ENCODE data around the gene STK17A. TPM values are rescaled to one million over a fixed set of nuclear protein-coding genes. Genes with fewer than 3 reads are reported as not detected.

Gene STK17A
- total RNA-seq, 1 experiment from 2014 or later, result 9.8 TPM

DNA sequence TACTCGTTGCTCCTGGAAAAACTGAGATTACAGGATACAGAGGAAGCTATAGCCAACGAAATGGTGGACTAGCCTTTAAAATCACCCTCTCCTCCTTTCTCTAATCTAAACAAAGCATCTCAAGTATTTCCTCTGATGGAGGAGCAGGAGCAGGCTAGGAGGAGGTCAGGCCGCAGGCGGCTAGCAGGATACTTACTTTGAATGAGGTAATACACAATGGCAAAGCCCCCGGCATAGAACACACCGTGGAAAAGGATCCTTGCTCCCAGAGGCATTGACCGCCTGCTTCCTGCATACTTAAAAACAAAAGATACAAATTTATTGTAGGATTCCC lies 64.4 kb downstream of the STK17A start:
- H3K4me1 ChIP-seq (ENCODE audit: insufficient read depth, low read length), result peaks cover 17% of the 10 kb centered on the region; the same call in 1 of the 2 replicates
- Mint-ChIP-seq H3K4me3 (peak overlapping the region in 1 of 2 experiments; percentile 1; a peak in 1 of 5 replicates), H3K27me3 (ENCODE audit: low read depth) (no peaks in the 10 kb centered on the region), H3K4me1 (peaks cover 40 to 49% of the 10 kb centered on the region in 2 experiments), H3K27ac (peak overlapping the region; percentile 73 to 98 (median 97); a peak in 6 of 7 replicates), H3K36me3 (ENCODE audit: insufficient read depth in 1 of 3, low read depth in 3 of 3) (peaks cover 28 to 56% (median 56%) of the 10 kb centered on the region in 3 experiments; a peak in 6 of 7 replicates), H3K9me3 (no peaks in the 10 kb centered on the region)
- H3K56ac ChIP-seq (ENCODE audit: insufficient read length, low read depth, low read length), result no peak overlapping the region
- H2BK15ac ChIP-seq (ENCODE audit: low read depth, low read length), result no peak overlapping the region
- H3K4ac ChIP-seq (ENCODE audit: low read depth, low read length), result no peak overlapping the region
- no peak overlapping the region for H3K23ac ChIP-seq (ENCODE audit: insufficient read length, low read depth, low read length)
- no peak overlapping the region for H4K91ac ChIP-seq (ENCODE audit: insufficient read length, low read depth, low read length)
- no peaks in the 10 kb centered on the region for H3K23me2 ChIP-seq (ENCODE audit: insufficient read length, low read depth, low read length, poor library complexity, severe bottlenecking)
- no peak overlapping the region for H2AK5ac ChIP-seq (ENCODE audit: insufficient read length, low read length)
- H4K20me1 ChIP-seq (ENCODE audit: control insufficient read depth, insufficient read depth, insufficient read length), result no peaks in the 10 kb centered on the region
- H2BK12ac ChIP-seq (ENCODE audit: insufficient read length, low read depth, low read length), result no peak overlapping the region
- peak overlapping the region; percentile 89 for H3K27ac ChIP-seq (ENCODE audit: insufficient read length, low read depth, low read length)
- H2BK120ac ChIP-seq (ENCODE audit: low read depth, low read length, poor library complexity, severe bottlenecking), result no peak overlapping the region
- H3K4me2 ChIP-seq (ENCODE audit: insufficient read depth, insufficient read length, low read length), result no peak overlapping the region
- peak overlapping the region; percentile 6 for H3K18ac ChIP-seq (ENCODE audit: insufficient read length, low read depth, low read length)
- H3K79me1 ChIP-seq (ENCODE audit: insufficient read depth, low read depth, low read length, poor library complexity, severe bottlenecking), result no peaks in the 10 kb centered on the region
- no peak overlapping the region for H4K5ac ChIP-seq (ENCODE audit: insufficient read length, low read depth, low read length)
- H4K8ac ChIP-seq (replicated peaks; ENCODE audit: insufficient read length, low read depth, low read length), result no peak overlapping the region
- no peaks in the 10 kb centered on the region for H3K9me3 ChIP-seq (ENCODE audit: control insufficient read depth, low read depth, low read length)
- no peaks in the 10 kb centered on the region for H3K27me3 ChIP-seq (ENCODE audit: insufficient read depth, low read length)
- no peak overlapping the region for H2BK20ac ChIP-seq (ENCODE audit: low read depth, low read length, poor library complexity, severe bottlenecking)
- H3K9ac ChIP-seq (ENCODE audit: extremely low read depth, insufficient read length, low read length), result no peak overlapping the region
- DNase-seq, result peak; percentile 81
- H3K79me2 ChIP-seq (ENCODE audit: insufficient read depth, low read length), result peaks cover 2% of the 10 kb centered on the region; the same call in 1 of the 2 replicates
- H3T11ph ChIP-seq (ENCODE audit: low read length), result no peak overlapping the region
- no peak overlapping the region for H3K14ac ChIP-seq (ENCODE audit: insufficient read depth, low read length)
- no peak for TF ChIP-seq CTCF (conservative IDR thresholded peaks at IDR 0.05)
- H2BK5ac ChIP-seq (ENCODE audit: insufficient read length, low read length), result no peak overlapping the region
- WGBS (ENCODE audit: extremely low coverage, insufficient read length, low lambda C conversion rate), result no CpG with 5 or more reads among the region's 7 CpGs
- no peak overlapping the region for H2AFZ ChIP-seq (ENCODE audit: low read length)

All from H9 (cell line).